Measurements from ENCODE around the gene OVCA2.

GRCh38 chr17:2016494-2016893 is 25.3 kb upstream of the OVCA2 start:
- no peak for TF ChIP-seq CTCF (IDR thresholded peaks at IDR 0.05; ENCODE audit: borderline replicate concordance, extremely low read depth, low read length, poor library complexity, severe bottlenecking)
- no peak for TF ChIP-seq EZH2 (IDR thresholded peaks at IDR 0.05; ENCODE audit: borderline replicate concordance, low read depth, low read length, severe bottlenecking)

Data from DND-41 (cell line).